Measurements from ENCODE around the gene AGBL5. TPM values are rescaled to one million over a fixed set of nuclear protein-coding genes. Genes with fewer than 3 reads are reported as not detected.
A peak's percentile ranks its signal among the peaks of the same experiment; 100 is the strongest.

The AGBL5 gene
- total and polyA plus RNA-seq, 9 of the 15 experiments (the other 6 are each of a cell fraction or from before 2014, with no cell fraction given): 3.3 to 52.7 (median 26.2) TPM

- TF ChIP-seq, protein P1, sequence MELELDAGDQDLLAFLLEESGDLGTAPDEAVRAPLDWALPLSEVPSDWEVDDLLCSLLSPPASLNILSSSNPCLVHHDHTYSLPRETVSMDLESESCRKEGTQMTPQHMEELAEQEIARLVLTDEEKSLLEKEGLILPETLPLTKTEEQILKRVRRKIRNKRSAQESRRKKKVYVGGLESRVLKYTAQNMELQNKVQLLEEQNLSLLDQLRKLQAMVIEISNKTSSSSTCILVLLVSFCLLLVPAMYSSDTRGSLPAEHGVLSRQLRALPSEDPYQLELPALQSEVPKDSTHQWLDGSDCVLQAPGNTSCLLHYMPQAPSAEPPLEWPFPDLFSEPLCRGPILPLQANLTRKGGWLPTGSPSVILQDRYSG (tag; conservative IDR thresholded peaks at IDR 0.05; ENCODE audit: low read depth): no peak
- TF ChIP-seq, protein P2, sequence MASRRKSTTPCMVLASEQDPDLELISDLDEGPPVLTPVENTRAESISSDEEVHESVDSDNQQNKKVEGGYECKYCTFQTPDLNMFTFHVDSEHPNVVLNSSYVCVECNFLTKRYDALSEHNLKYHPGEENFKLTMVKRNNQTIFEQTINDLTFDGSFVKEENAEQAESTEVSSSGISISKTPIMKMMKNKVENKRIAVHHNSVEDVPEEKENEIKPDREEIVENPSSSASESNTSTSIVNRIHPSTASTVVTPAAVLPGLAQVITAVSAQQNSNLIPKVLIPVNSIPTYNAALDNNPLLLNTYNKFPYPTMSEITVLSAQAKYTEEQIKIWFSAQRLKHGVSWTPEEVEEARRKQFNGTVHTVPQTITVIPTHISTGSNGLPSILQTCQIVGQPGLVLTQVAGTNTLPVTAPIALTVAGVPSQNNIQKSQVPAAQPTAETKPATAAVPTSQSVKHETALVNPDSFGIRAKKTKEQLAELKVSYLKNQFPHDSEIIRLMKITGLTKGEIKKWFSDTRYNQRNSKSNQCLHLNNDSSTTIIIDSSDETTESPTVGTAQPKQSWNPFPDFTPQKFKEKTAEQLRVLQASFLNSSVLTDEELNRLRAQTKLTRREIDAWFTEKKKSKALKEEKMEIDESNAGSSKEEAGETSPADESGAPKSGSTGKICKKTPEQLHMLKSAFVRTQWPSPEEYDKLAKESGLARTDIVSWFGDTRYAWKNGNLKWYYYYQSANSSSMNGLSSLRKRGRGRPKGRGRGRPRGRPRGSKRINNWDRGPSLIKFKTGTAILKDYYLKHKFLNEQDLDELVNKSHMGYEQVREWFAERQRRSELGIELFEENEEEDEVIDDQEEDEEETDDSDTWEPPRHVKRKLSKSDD (conservative IDR thresholded peaks at IDR 0.05; ENCODE audit: low read length): no peak
- TF ChIP-seq NRF1 (conservative IDR thresholded peaks at IDR 0.05 in 1 of 2, IDR thresholded peaks at IDR 0.05 in 1 of 2) (peak; percentile 74 to 78), RBM34 (IDR thresholded peaks at IDR 0.05; ENCODE audit: borderline replicate concordance, insufficient read depth, low read length) (no peak), ZNF239 (CRISPR knock-in tag; IDR thresholded peaks at IDR 0.05) (peak; percentile 6; the same call in 1 of the 2 replicates), SIX5 (IDR thresholded peaks at IDR 0.05; ENCODE audit: borderline replicate concordance in 1 of 2, insufficient read depth in 1 of 2, low read depth in 1 of 2, low read length in 2 of 2) (peak; percentile 78 to 79), USF2 (CRISPR knock-in tag; IDR thresholded peaks at IDR 0.05) (no peak), KHSRP (IDR thresholded peaks at IDR 0.05) (no peak), JUND (IDR thresholded peaks at IDR 0.05; ENCODE audit: borderline replicate concordance, low read depth, low read length) (no peak), JUND (tag; IDR thresholded peaks at IDR 0.05; ENCODE audit: borderline replicate concordance, low read depth, low read length) (no peak), SFPQ (IDR thresholded peaks at IDR 0.05; ENCODE audit: low read depth, low read length) (no peak), BCOR (IDR thresholded peaks at IDR 0.05) (0 out of 2 replicates have a peak, but pooled peaks have one; percentile 25)
- TF ChIP-seq, protein P3, sequence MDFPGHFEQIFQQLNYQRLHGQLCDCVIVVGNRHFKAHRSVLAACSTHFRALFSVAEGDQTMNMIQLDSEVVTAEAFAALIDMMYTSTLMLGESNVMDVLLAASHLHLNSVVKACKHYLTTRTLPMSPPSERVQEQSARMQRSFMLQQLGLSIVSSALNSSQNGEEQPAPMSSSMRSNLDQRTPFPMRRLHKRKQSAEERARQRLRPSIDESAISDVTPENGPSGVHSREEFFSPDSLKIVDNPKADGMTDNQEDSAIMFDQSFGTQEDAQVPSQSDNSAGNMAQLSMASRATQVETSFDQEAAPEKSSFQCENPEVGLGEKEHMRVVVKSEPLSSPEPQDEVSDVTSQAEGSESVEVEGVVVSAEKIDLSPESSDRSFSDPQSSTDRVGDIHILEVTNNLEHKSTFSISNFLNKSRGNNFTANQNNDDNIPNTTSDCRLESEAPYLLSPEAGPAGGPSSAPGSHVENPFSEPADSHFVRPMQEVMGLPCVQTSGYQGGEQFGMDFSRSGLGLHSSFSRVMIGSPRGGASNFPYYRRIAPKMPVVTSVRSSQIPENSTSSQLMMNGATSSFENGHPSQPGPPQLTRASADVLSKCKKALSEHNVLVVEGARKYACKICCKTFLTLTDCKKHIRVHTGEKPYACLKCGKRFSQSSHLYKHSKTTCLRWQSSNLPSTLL (IDR thresholded peaks at IDR 0.05): no peak
- TF ChIP-seq, protein P4, sequence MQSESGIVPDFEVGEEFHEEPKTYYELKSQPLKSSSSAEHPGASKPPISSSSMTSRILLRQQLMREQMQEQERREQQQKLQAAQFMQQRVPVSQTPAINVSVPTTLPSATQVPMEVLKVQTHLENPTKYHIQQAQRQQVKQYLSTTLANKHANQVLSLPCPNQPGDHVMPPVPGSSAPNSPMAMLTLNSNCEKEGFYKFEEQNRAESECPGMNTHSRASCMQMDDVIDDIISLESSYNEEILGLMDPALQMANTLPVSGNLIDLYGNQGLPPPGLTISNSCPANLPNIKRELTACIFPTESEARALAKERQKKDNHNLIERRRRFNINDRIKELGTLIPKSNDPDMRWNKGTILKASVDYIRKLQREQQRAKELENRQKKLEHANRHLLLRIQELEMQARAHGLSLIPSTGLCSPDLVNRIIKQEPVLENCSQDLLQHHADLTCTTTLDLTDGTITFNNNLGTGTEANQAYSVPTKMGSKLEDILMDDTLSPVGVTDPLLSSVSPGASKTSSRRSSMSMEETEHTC (IDR thresholded peaks at IDR 0.05): no peak
- TF ChIP-seq, protein P5, sequence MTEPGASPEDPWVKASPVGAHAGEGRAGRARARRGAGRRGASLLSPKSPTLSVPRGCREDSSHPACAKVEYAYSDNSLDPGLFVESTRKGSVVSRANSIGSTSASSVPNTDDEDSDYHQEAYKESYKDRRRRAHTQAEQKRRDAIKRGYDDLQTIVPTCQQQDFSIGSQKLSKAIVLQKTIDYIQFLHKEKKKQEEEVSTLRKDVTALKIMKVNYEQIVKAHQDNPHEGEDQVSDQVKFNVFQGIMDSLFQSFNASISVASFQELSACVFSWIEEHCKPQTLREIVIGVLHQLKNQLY (CRISPR knock-in tag; conservative IDR thresholded peaks at IDR 0.05): no peak
Measured at GRCh38 chr2:27032495-27033252, 18.8 kb upstream of the AGBL5 start, which contains the start of gene TMEM214 (continued).
